Measurements from ENCODE around the gene MICAL3.

MICAL3 gene

GRCh38 chr22:17955590-17956379 lies 68.6 kb downstream of the MICAL3 start:
- no peak for TF ChIP-seq CTCF (conservative IDR thresholded peaks at IDR 0.05; ENCODE audit: low read depth, low read length)
- H3K4me3 ChIP-seq (ENCODE audit: low read length), result no peak overlapping the region
- no peak for DNase-seq (ENCODE audit: low read depth)

- no peak for TF ChIP-seq CTCF (conservative IDR thresholded peaks at IDR 0.05; ENCODE audit: low read depth, low read length)
- H3K4me3 ChIP-seq (ENCODE audit: low read length), result no peak overlapping the region
- DNase-seq (ENCODE audit: low read depth), result no peak
Measured at GRCh38 chr22:17954860-17955587, 69.3 kb downstream of the MICAL3 start.

- DNase-seq (ENCODE audit: low read depth), result no peak
- H3K4me3 ChIP-seq (ENCODE audit: low read length), result no peak overlapping the region
- no peak for TF ChIP-seq CTCF (conservative IDR thresholded peaks at IDR 0.05; ENCODE audit: low read depth, low read length)
Measured at GRCh38 chr22:17954200-17954859, 70.0 kb downstream of the MICAL3 start.

- H3K4me3 ChIP-seq (ENCODE audit: low read length), result no peak overlapping the region
- TF ChIP-seq CTCF (conservative IDR thresholded peaks at IDR 0.05; ENCODE audit: low read depth, low read length), result no peak
- DNase-seq (ENCODE audit: low read depth), result no peak
Measured at GRCh38 chr22:17953147-17953546, 71.2 kb downstream of the MICAL3 start.

- H3K4me3 ChIP-seq (ENCODE audit: low read length), result no peak overlapping the region
- no peak for TF ChIP-seq CTCF (conservative IDR thresholded peaks at IDR 0.05; ENCODE audit: low read depth, low read length)
- no peak for DNase-seq (ENCODE audit: low read depth)
Measured at GRCh38 chr22:17952273-17952801, 72.0 kb downstream of the MICAL3 start.

- H3K4me3 ChIP-seq (ENCODE audit: low read length), result no peak overlapping the region
- no peak for DNase-seq (ENCODE audit: low read depth)
- no peak for TF ChIP-seq CTCF (conservative IDR thresholded peaks at IDR 0.05; ENCODE audit: low read depth, low read length)
Measured at GRCh38 chr22:17951315-17951714, 73.0 kb downstream of the MICAL3 start.

Data from retinal pigment epithelial cell (primary cell).